ENCODE data around the gene NYAP2. TPM values are rescaled to one million over a fixed set of nuclear protein-coding genes. Genes with fewer than 3 reads are reported as not detected.

NYAP2 gene
- total RNA-seq, 4 donors from 2014 or later, result 0.14 TPM; not detected in 3

DNA sequence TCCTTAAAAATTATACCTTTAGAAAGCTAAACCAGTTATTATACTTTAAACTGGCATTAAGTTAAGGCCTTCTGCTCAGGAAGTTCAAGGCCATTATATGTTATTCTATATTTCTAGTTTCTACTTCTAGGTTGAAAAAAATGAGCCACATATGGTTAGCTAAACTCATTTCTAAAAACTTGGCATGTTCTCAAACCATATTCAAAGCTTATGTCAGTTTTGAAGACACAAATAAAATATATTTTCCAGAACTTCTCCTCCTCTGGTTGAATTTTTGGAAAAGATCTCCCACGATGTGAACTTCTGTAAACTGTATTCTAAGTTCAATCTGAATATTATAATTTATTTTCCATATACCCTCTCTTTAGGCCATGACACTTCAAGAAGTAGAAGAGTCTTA, 103.5 kb downstream of the NYAP2 start:
- no peaks in the 10 kb centered on the region for H3K9me3 ChIP-seq
- WGBS, 2 donors (ENCODE audit: low coverage in 1 of 2), result 56 to 60% methylated on average over 1 of the region's 1 CpG
- H3K4me3 ChIP-seq, result no peak overlapping the region
- H3K27ac ChIP-seq, result no peak overlapping the region
- TF ChIP-seq POLR2A (IDR thresholded peaks at IDR 0.05) (no peak), EP300 (IDR thresholded peaks at IDR 0.05; ENCODE audit: low read depth) (no peak), POLR2AphosphoS5 (IDR thresholded peaks at IDR 0.05) (no peak), CTCF (IDR thresholded peaks at IDR 0.05) (no peak)
- DNase-seq, result no peak
- intact Hi-C loops (cut with DNase I; ENCODE audit: low total_unique reads), result no loop called here
- H3K27me3 ChIP-seq, result no peaks in the 10 kb centered on the region
- in situ Hi-C loops (cut with MboI; ENCODE audit: low pct_ligation_motif_present in 1 of 4, low pct_unique_long_range_greater_than_20kb in 1 of 4, low sequenced_read_pairs in 3 of 4), result no loop called here
- no peaks in the 10 kb centered on the region for H3K4me1 ChIP-seq
- no peaks in the 10 kb centered on the region for H3K36me3 ChIP-seq

- no peaks in the 10 kb centered on the region for H3K4me1 ChIP-seq
- no peak for TF ChIP-seq POLR2AphosphoS5 (IDR thresholded peaks at IDR 0.05)
- TF ChIP-seq EP300 (IDR thresholded peaks at IDR 0.05; ENCODE audit: low read depth), result no peak
- TF ChIP-seq CTCF (IDR thresholded peaks at IDR 0.05), result no peak
- TF ChIP-seq POLR2A (IDR thresholded peaks at IDR 0.05), result no peak
- H3K36me3 ChIP-seq, result no peaks in the 10 kb centered on the region
- no peaks in the 10 kb centered on the region for H3K27me3 ChIP-seq
- intact Hi-C loops (cut with DNase I; ENCODE audit: low total_unique reads) (no loop called here), in situ Hi-C loops (cut with MboI; ENCODE audit: low pct_ligation_motif_present in 1 of 4, low pct_unique_long_range_greater_than_20kb in 1 of 4, low sequenced_read_pairs in 3 of 4) (no loop called here)
- H3K27ac ChIP-seq, result no peak overlapping the region
- H3K4me3 ChIP-seq, result no peak overlapping the region
- DNase-seq, result no peak
- H3K9me3 ChIP-seq, result no peaks in the 10 kb centered on the region
- 50 to 67% methylated on average over 1 of the region's 1 CpG for WGBS, 2 donors (ENCODE audit: low coverage in 1 of 2)
These were observed 111.3 kb downstream of the NYAP2 start for GRCh38 chr2:225510796-225511195.

GRCh38 chr2:225512469-225512868, 113.0 kb downstream of the NYAP2 start:
- H3K9me3 ChIP-seq, result no peaks in the 10 kb centered on the region
- in situ Hi-C loops (cut with MboI; ENCODE audit: low pct_ligation_motif_present in 1 of 4, low pct_unique_long_range_greater_than_20kb in 1 of 4, low sequenced_read_pairs in 3 of 4), result no loop called here
- intact Hi-C loops (cut with DNase I; ENCODE audit: low total_unique reads), result no loop called here
- H3K36me3 ChIP-seq, result no peaks in the 10 kb centered on the region
- TF ChIP-seq POLR2A (IDR thresholded peaks at IDR 0.05) (no peak), POLR2AphosphoS5 (IDR thresholded peaks at IDR 0.05) (no peak), EP300 (IDR thresholded peaks at IDR 0.05; ENCODE audit: low read depth) (no peak), CTCF (IDR thresholded peaks at IDR 0.05) (no peak)
- H3K27me3 ChIP-seq, result no peaks in the 10 kb centered on the region
- 57 to 64% methylated on average over 1 of the region's 1 CpG for WGBS, 2 donors (ENCODE audit: low coverage in 1 of 2)
- H3K4me1 ChIP-seq, result no peaks in the 10 kb centered on the region
- DNase-seq, result no peak
- no peak overlapping the region for H3K27ac ChIP-seq
- no peak overlapping the region for H3K4me3 ChIP-seq

- Histone ChIP-seq H3K4me3 (no peak overlapping the region), H3K36me3 (no peaks in the 10 kb centered on the region), H3K27me3 (no peaks in the 10 kb centered on the region), H3K27ac (no peak overlapping the region), H3K9me3 (no peaks in the 10 kb centered on the region), H3K4me1 (no peaks in the 10 kb centered on the region)
- WGBS, 2 donors (ENCODE audit: low coverage in 1 of 2), result 59 to 63% methylated on average over 4 to 9 of the region's 9 CpGs
- intact Hi-C loops (cut with DNase I; ENCODE audit: low total_unique reads), result no loop called here
- in situ Hi-C loops (cut with MboI; ENCODE audit: low pct_ligation_motif_present in 1 of 4, low pct_unique_long_range_greater_than_20kb in 1 of 4, low sequenced_read_pairs in 3 of 4), result no loop called here
- no peak for DNase-seq
- no peak for TF ChIP-seq CTCF (IDR thresholded peaks at IDR 0.05)
- no peak for TF ChIP-seq POLR2AphosphoS5 (IDR thresholded peaks at IDR 0.05)
- TF ChIP-seq EP300 (IDR thresholded peaks at IDR 0.05; ENCODE audit: low read depth), result no peak
- TF ChIP-seq POLR2A (IDR thresholded peaks at IDR 0.05), result no peak
These were observed 113.5 kb downstream of the NYAP2 start for GRCh38 chr2:225512876-225513540.

Data from transverse colon (tissue), 4 donors.